C4-2B (cell line): Measurements from ENCODE around the gene MKS1.

ENCODE experiments used
- CTCF ChIP-seq: fragments of 450-650 bp; conservative IDR thresholded peaks from 2 replicates; pipeline ENCODE4 v1.5.1; 2017; ENCODE audit warnings: mild to moderate bottlenecking
- ZFX ChIP-seq: fragments of 450-650 bp; IDR thresholded peaks from 2 replicates; pipeline ENCODE4 v1.6.1; 2017

- TF ChIP-seq CTCF, result no peak
- no peak for TF ChIP-seq ZFX
These were observed 27.2 kb upstream of the MKS1 start for GRCh38 chr17:58246104-58246740.
